ENCODE data around the gene KCNK17. TPM values are rescaled to one million over a fixed set of nuclear protein-coding genes. Genes with fewer than 3 reads are reported as not detected.

KCNK17 gene
- total and polyA plus RNA-seq, 2 donors (not counting 3 experiments of a cell fraction or from before 2014, with no cell fraction given) = not detected

DNA sequence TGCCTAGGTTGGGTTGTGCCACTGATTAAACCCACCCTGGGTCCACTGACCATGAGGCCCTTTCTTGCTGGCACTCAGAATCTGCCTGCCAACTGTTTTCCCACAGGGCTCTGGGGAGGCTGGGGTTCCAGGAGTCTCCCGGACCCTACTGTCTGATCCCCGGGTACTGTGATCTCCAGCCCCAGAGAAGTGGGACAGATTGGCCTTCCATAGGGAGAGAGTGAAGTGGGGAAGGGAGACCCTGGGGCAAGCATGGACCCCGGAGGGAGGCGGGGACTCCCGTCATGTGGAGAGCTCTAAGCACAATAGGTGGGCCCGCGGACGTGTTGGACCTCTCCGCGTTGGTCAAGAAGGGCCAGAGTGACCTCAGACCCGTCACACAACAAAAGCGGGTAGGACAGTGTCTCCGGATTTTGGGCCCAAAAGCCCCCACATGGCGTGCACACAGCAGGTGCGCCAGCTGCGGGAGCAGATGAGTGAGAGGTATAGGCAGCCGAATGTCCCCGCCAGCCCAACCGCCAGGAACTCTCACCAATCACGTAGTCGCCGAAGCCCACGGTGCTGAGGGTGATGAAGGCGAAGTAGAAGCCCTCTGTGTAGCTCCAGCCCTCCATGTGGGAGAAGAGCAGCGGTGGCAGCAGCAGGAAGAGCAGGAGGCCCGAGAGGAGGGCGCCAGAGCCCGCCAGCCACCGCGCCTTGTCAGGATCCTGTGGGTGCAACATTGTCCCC, 10.6 kb downstream of the KCNK17 start:
- Histone ChIP-seq H3K27me3 (ENCODE audit: control insufficient read depth in 2 of 2, insufficient read depth in 2 of 2, low read length in 2 of 2) (no peaks in the 10 kb centered on the region), H3K79me2 (ENCODE audit: control insufficient read depth, insufficient read depth, low read length) (no peaks in the 10 kb centered on the region), H3K4me3 (replicated peaks in 1 of 3; ENCODE audit: insufficient read depth in 1 of 3, low read depth in 1 of 3, low read length in 3 of 3) (no peak overlapping the region), H3K9ac (replicated peaks; ENCODE audit: extremely low read depth, insufficient read depth, low read length) (no peak overlapping the region), H2AFZ (ENCODE audit: low read depth, low read length) (peak overlapping the region; percentile 90), H3K9me3 (replicated peaks; ENCODE audit: control insufficient read depth, insufficient read depth, low read length) (no peaks in the 10 kb centered on the region), H3K9me1 (replicated peaks; ENCODE audit: control insufficient read depth, extremely low read depth, insufficient read depth, low read length) (no peaks in the 10 kb centered on the region), H3K4me2 (ENCODE audit: insufficient read depth, low read length) (no peak overlapping the region), H4K20me1 (replicated peaks; ENCODE audit: control insufficient read depth, extremely low read depth, insufficient read depth, low read length) (no peaks in the 10 kb centered on the region), H3K4me1 (ENCODE audit: control insufficient read depth, extremely low read depth, insufficient read depth, low read length) (no peaks in the 10 kb centered on the region), H3K36me3 (ENCODE audit: control insufficient read depth in 2 of 2, extremely low read depth in 1 of 2, insufficient read depth in 2 of 2, low read length in 2 of 2) (no peaks in the 10 kb centered on the region), H3K27ac (ENCODE audit: insufficient read depth, low read depth, low read length) (no peak overlapping the region)
- ChIA-PET CTCF (interaction anchor here (0.8 to 14.2 kb wide), 28 partner anchors 12 to 490 kb away, joined by 3 to 223 read pairs (median 4); partner anchors contain the start of gene SAYSD1), POLR2A (interaction anchor here (0.7 kb wide), 1 partner anchor 285 kb away, joined by 3 read pairs; no protein-coding TSS in a partner anchor)
- DNase-seq (ENCODE audit: low read depth, low spot score) (no peak), FAIRE-seq (no peak)
- intact Hi-C loops (cut with micrococcal nuclease) (loop anchor here (1.0 to 2.0 kb wide), 5 partner anchors 137 to 431 kb away; no protein-coding TSS in a partner anchor), dilution Hi-C loops (cut with MboI; ENCODE audit: extremely low pct_ligation_motif_present, low sequenced_read_pairs) (no loop called here)
- no peak for TF ChIP-seq FOS (IDR thresholded peaks at IDR 0.05; ENCODE audit: borderline replicate concordance, insufficient read depth, low read length)
- no TSS peak for BruUV-seq (replicated peaks)

DNA sequence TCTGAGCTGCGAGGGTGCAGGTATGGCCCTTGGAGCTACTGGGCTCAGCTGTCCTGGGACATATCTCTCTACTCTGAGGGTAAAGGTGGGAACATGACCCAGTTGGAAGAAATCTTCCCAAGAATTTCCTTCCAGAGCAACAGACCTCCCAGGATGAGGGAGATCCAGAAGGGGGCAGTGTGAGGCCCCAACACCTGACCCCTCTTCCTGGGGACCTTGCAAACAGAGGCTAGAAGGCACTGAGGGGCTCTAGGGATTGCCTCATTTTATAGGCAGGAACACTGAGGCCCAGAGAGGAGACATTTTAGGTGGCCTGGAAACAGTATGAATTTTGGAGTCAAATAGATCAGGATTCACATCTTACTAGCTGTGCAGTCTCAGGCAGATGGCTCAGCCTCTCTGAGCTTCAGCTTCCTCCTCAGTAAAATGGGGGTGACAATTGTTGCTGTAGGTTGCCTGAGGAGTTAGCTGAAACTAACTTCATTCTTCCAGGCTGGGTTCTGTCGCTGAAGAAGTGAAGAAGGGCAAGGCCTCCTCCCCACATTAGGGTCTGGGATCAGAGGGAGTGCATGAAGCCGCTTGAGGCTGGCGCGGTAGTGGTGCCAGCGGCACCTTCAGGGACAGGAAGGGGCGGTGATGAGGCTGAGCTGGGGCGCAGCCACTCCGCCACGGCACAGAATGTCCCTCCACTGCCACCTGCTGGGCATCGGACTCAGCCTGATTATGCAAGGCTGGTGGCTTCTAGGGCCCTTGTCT, 11.4 kb downstream of the KCNK17 start:
- FAIRE-seq = peak; percentile 82
- intact Hi-C loops (cut with micrococcal nuclease) = loop anchor here (1.0 to 2.0 kb wide), 5 partner anchors 137 to 431 kb away; no protein-coding TSS in a partner anchor

More for the DNA sequence above, 11.4 kb downstream of the KCNK17 start:
- no peaks in the 10 kb centered on the region for H3K9me3 ChIP-seq (replicated peaks; ENCODE audit: control insufficient read depth, insufficient read depth, low read length)
- dilution Hi-C loops (cut with MboI; ENCODE audit: extremely low pct_ligation_motif_present, low sequenced_read_pairs) = no loop called here
- ChIA-PET POLR2A (no interaction called here), CTCF (interaction anchor here (0.6 to 14.2 kb wide), 33 partner anchors 9 to 551 kb away, joined by 3 to 223 read pairs (median 4); partner anchors contain the start of gene SAYSD1)
- H3K4me2 ChIP-seq (ENCODE audit: insufficient read depth, low read length) = no peak overlapping the region
- no peaks in the 10 kb centered on the region for H3K4me1 ChIP-seq (ENCODE audit: control insufficient read depth, extremely low read depth, insufficient read depth, low read length)
- H2AFZ ChIP-seq (ENCODE audit: low read depth, low read length) = peak overlapping the region; percentile 90
- no peaks in the 10 kb centered on the region for H3K79me2 ChIP-seq (ENCODE audit: control insufficient read depth, insufficient read depth, low read length)
- peak; percentile 76 to 90 for TF ChIP-seq CTCF (IDR thresholded peaks at IDR 0.05; ENCODE audit: extremely low read depth in 1 of 2, insufficient read depth in 1 of 2, low read depth in 1 of 2, low read length in 2 of 2)
- no peak for TF ChIP-seq JUN (IDR thresholded peaks at IDR 0.05; ENCODE audit: borderline replicate concordance, insufficient read depth, insufficient read length, low read depth)
- H3K27ac ChIP-seq (ENCODE audit: insufficient read depth, low read depth, low read length) = no peak overlapping the region
- no peaks in the 10 kb centered on the region for H4K20me1 ChIP-seq (replicated peaks; ENCODE audit: control insufficient read depth, extremely low read depth, insufficient read depth, low read length)
- no peak overlapping the region for H3K9ac ChIP-seq (replicated peaks; ENCODE audit: extremely low read depth, insufficient read depth, low read length)
- H3K4me3 ChIP-seq (replicated peaks in 1 of 3; ENCODE audit: insufficient read depth in 1 of 3, low read depth in 1 of 3, low read length in 3 of 3) = no peak overlapping the region
- H3K27me3 ChIP-seq (ENCODE audit: control insufficient read depth in 2 of 2, insufficient read depth in 2 of 2, low read length in 2 of 2) = no peaks in the 10 kb centered on the region
- BruUV-seq (replicated peaks) = no TSS peak
- no peaks in the 10 kb centered on the region for H3K9me1 ChIP-seq (replicated peaks; ENCODE audit: control insufficient read depth, extremely low read depth, insufficient read depth, low read length)
- no peaks in the 10 kb centered on the region for H3K36me3 ChIP-seq (ENCODE audit: control insufficient read depth in 2 of 2, extremely low read depth in 1 of 2, insufficient read depth in 2 of 2, low read length in 2 of 2)
- DNase-seq (ENCODE audit: low read depth, low spot score) = peak; percentile 63
